ENCODE measurements around the gene ABHD14A. TPM values are rescaled to one million over a fixed set of nuclear protein-coding genes. Genes with fewer than 3 reads are reported as not detected.

The ABHD14A gene
- total RNA-seq, 1 donor, result 18.8 TPM

DNA sequence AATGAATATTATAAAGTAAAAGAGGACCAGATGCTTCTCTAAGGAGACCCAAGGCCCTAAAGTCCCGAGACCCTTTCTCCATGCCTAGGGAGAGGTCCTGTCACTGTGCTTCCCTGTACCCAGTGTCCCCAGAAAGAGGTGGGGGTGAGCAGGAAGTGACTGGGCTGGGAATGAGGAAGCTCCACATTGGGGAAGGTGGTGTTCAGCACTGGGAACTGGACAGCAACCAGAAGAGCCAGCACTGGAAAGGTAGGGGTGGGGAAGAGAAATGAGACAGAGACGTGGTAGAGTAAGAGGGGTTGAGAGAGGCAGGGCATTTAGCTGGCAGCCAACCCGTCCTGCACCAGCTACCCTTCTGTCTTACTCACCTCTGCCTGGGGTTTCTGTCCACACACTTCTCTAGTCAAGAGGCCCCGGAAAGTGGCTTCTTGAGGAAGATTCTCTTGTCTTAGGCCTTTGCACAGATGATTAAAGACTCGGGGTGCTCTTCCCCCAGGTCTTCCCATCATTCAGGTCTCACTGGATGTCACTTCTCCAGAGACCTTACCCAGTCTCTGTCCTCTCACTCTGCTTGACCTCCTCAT is 45.4 kb upstream of the ABHD14A start:
- Histone ChIP-seq H3K79me2 (ENCODE audit: insufficient read depth, low read length) (no peaks in the 10 kb centered on the region), H3K4me2 (ENCODE audit: insufficient read depth, low read length) (no peak overlapping the region), H4K20me1 (ENCODE audit: insufficient read depth, low read length) (no peaks in the 10 kb centered on the region), H3K4me1 (ENCODE audit: insufficient read depth, low read length) (no peaks in the 10 kb centered on the region), H3K9me3 (ENCODE audit: low read depth, low read length) (no peaks in the 10 kb centered on the region), H2AFZ (ENCODE audit: low read length) (no peak overlapping the region), H3K27me3 (ENCODE audit: insufficient read depth, low read length) (no peaks in the 10 kb centered on the region), H3K36me3 (ENCODE audit: insufficient read depth, low read length) (peaks cover 7% of the 10 kb centered on the region), H3K4me3 (ENCODE audit: insufficient read depth, low read length) (no peak overlapping the region), H3K27ac (ENCODE audit: low read depth, low read length) (no peak overlapping the region)
- peak; percentile 47 for DNase-seq (ENCODE audit: insufficient read length, low spot score, missing footprints)
- TF ChIP-seq CTCF (IDR thresholded peaks at IDR 0.05; ENCODE audit: extremely low read depth, low read depth, low read length), result no peak

DNA sequence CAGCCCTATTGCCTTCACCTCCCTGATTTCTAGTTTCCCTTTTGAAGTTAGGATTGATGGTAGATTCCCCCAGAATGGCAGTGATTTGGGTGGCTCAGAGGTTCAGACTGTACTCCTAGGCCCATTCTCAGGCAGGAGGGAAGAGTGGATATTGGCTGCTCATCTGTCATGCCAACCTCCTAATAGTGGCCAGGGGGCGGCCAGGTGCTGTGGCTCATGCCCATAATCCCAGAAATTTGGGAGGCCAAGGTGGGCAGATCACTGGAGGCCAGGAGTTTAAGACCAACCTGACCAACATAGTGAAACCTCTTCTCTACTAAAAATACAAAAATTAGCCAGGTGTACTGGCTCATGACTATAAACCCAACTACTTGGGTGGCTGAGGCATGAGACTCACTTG is 44.4 kb upstream of the ABHD14A start:
- no peak overlapping the region for H3K4me2 ChIP-seq (ENCODE audit: insufficient read depth, low read length)
- no peaks in the 10 kb centered on the region for H4K20me1 ChIP-seq (ENCODE audit: insufficient read depth, low read length)
- H2AFZ ChIP-seq (ENCODE audit: low read length), result no peak overlapping the region
- no peak overlapping the region for H3K4me3 ChIP-seq (ENCODE audit: insufficient read depth, low read length)
- peaks cover 17% of the 10 kb centered on the region for H3K36me3 ChIP-seq (ENCODE audit: insufficient read depth, low read length)
- no peaks in the 10 kb centered on the region for H3K9me3 ChIP-seq (ENCODE audit: low read depth, low read length)
- H3K27ac ChIP-seq (ENCODE audit: low read depth, low read length), result no peak overlapping the region
- peak; percentile 27 for DNase-seq (ENCODE audit: insufficient read length, low spot score, missing footprints)
- H3K27me3 ChIP-seq (ENCODE audit: insufficient read depth, low read length), result no peaks in the 10 kb centered on the region
- no peaks in the 10 kb centered on the region for H3K4me1 ChIP-seq (ENCODE audit: insufficient read depth, low read length)
- no peak for TF ChIP-seq CTCF (IDR thresholded peaks at IDR 0.05; ENCODE audit: extremely low read depth, low read depth, low read length)
- no peaks in the 10 kb centered on the region for H3K79me2 ChIP-seq (ENCODE audit: insufficient read depth, low read length)

GRCh38 chr3:51931756-51932155 is 43.1 kb upstream of the ABHD14A start:
- H4K20me1 ChIP-seq (ENCODE audit: insufficient read depth, low read length), result no peaks in the 10 kb centered on the region
- no peaks in the 10 kb centered on the region for H3K9me3 ChIP-seq (ENCODE audit: low read depth, low read length)
- H3K27ac ChIP-seq (ENCODE audit: low read depth, low read length), result no peak overlapping the region
- H3K79me2 ChIP-seq (ENCODE audit: insufficient read depth, low read length), result no peaks in the 10 kb centered on the region
- peaks cover 27% of the 10 kb centered on the region for H3K36me3 ChIP-seq (ENCODE audit: insufficient read depth, low read length)
- no peak overlapping the region for H3K4me2 ChIP-seq (ENCODE audit: insufficient read depth, low read length)
- no peaks in the 10 kb centered on the region for H3K4me1 ChIP-seq (ENCODE audit: insufficient read depth, low read length)
- no peak for TF ChIP-seq CTCF (IDR thresholded peaks at IDR 0.05; ENCODE audit: extremely low read depth, low read depth, low read length)
- H3K4me3 ChIP-seq (ENCODE audit: insufficient read depth, low read length), result no peak overlapping the region
- no peaks in the 10 kb centered on the region for H3K27me3 ChIP-seq (ENCODE audit: insufficient read depth, low read length)
- H2AFZ ChIP-seq (ENCODE audit: low read length), result no peak overlapping the region
- DNase-seq (ENCODE audit: insufficient read length, low spot score, missing footprints), result peak; percentile 51

DNA sequence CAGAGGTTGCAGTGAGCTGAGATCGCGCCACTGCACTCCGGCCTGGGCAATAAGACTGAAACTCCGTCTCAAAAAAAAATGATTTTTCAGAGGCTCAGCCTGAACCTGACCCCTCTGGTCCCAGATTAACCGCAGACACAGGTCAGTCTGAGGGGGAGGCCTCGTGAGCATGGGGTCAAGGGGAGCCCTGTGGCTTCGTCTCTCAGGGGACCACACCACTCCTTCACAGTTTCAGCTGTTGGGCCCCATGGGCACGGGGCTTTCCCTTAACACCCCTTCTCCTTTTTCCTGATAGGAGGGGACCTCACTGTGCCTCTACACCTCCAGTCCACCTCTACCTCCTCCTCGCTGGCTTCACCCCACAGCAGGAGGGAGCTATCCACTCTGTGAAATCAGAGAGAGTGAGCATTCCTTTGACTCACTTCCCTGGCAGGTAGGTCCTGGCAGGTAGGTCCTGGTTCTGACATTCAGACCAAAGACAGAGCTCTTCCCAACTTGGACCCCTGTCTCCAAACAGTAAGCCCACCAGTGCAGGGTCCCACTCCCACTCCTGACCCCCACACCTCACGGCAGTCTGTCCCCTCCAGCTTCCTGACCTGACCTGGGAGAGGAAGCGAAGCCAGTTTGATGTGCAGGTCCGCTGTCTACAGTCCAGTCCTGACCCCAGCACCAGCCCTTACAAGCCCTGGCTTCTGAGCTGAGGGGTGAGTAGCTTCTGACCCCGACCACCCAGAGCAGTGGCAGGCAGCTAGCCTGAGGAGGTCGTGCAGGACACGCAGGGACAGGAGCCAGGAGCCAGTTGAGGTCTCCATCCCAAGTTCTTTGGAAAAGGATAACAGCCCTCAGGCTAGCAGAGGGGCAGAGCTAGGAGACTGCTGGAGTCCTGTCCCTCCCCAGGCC is 42.1 kb upstream of the ABHD14A start:
- Histone ChIP-seq H4K20me1 (ENCODE audit: insufficient read depth, low read length) (peaks cover 2% of the 10 kb centered on the region), H3K4me2 (ENCODE audit: insufficient read depth, low read length) (no peak overlapping the region), H3K9me3 (ENCODE audit: low read depth, low read length) (no peaks in the 10 kb centered on the region), H3K4me3 (ENCODE audit: insufficient read depth, low read length) (no peak overlapping the region), H3K36me3 (ENCODE audit: insufficient read depth, low read length) (peaks cover 34% of the 10 kb centered on the region), H3K79me2 (ENCODE audit: insufficient read depth, low read length) (no peaks in the 10 kb centered on the region), H3K4me1 (ENCODE audit: insufficient read depth, low read length) (no peaks in the 10 kb centered on the region), H2AFZ (ENCODE audit: low read length) (no peak overlapping the region), H3K27ac (ENCODE audit: low read depth, low read length) (no peak overlapping the region), H3K27me3 (ENCODE audit: insufficient read depth, low read length) (no peaks in the 10 kb centered on the region)
- no peak for TF ChIP-seq CTCF (IDR thresholded peaks at IDR 0.05; ENCODE audit: extremely low read depth, low read depth, low read length)
- DNase-seq (ENCODE audit: insufficient read length, low spot score, missing footprints), result peak; percentile 38
